Gastrocnemius medialis (tissue), 4 donors: ENCODE results near the gene ZNF662.

ENCODE experiments used
- CTCF ChIP-seq, 5 experiments: fragments of 450-650 bp in 3 of 5; fragments of 200-600 bp in 2 of 5; sonication (generic) in 2 of 5; IDR thresholded peaks in 4 of 5; conservative IDR thresholded peaks in 1 of 5; 1 replicate in 4 of 5; 2 replicates in 1 of 5; pipeline ENCODE4 v1.5.1; 2016 to 2019; ENCODE audit warnings: antibody characterized with exemption in 5 of 5, mild to moderate bottlenecking in 3 of 5, moderate library complexity in 3 of 5
- POLR2A ChIP-seq, 2 donors: fragments of 450-650 bp; IDR thresholded peaks; one replicate each; pipeline ENCODE4 v1.6.1; 2017; ENCODE audit warnings: antibody characterized with exemption in 2 of 2, mild to moderate bottlenecking in 2 of 2, moderate library complexity in 2 of 2

DNA sequence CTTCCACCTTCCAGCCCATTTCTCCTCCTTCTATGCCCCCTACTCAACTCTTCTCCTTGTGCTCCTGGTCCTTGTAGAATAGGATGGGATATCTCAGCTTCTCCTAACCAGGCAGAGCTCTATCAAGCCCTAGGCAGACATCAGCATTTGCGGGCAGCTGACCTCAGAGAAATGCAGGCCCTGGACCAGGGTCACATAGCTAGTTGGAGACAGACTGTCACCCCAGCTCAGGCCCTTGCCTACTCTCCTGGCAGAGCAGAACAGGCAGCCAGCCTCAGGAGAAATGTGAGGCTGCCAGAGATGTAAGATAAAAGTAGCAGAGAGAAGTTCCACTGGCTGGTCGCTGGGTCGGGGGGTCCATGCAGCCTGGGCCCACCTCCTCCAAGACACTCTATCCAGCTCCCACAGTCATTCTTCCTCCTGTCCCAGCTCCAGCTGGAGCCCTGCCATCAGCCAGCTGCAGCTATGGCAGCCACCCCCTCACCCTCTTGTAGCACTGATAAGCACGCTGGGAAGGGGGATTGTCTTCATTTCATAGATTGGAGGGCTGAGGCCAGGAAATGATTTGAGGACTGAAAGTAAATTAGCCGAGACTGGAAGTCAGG, 34.2 kb upstream of the ZNF662 start:
- no peak for TF ChIP-seq CTCF (IDR thresholded peaks at IDR 0.05 in 4 of 5, conservative IDR thresholded peaks at IDR 0.05 in 1 of 5)
- no peak for TF ChIP-seq POLR2A (IDR thresholded peaks at IDR 0.05)
